ENCODE measurements around the gene NXPH2.

GRCh38 chr2:138699421-138699820, 80.8 kb downstream of the NXPH2 start:
- TF ChIP-seq REST (IDR thresholded peaks at IDR 0.05; ENCODE audit: borderline replicate concordance) = no peak
- TF ChIP-seq REST (CRISPR knock-in tag; IDR thresholded peaks at IDR 0.05; ENCODE audit: low read depth) = no peak
- TF ChIP-seq MECOM (CRISPR knock-in tag; IDR thresholded peaks at IDR 0.05) = no peak
- no peak for TF ChIP-seq ZBTB49 (CRISPR knock-in tag; IDR thresholded peaks at IDR 0.05; ENCODE audit: borderline replicate concordance)
- TF ChIP-seq EP300 (IDR thresholded peaks at IDR 0.05; ENCODE audit: low read length) = no peak
